Activated effector memory CD4-positive, alpha-beta T cell treated with anti-CD3 and anti-CD28 coated beads, Interleukin-2, amount 50 U/mL, for 16 hours (primary cell): ENCODE data around the gene HSPBP1.

Experiments
- DNase-seq: peaks from one replicate; pipeline ENCODE4 v3.0.0-alpha.2; 2020

HSPBP1 gene

DNA sequence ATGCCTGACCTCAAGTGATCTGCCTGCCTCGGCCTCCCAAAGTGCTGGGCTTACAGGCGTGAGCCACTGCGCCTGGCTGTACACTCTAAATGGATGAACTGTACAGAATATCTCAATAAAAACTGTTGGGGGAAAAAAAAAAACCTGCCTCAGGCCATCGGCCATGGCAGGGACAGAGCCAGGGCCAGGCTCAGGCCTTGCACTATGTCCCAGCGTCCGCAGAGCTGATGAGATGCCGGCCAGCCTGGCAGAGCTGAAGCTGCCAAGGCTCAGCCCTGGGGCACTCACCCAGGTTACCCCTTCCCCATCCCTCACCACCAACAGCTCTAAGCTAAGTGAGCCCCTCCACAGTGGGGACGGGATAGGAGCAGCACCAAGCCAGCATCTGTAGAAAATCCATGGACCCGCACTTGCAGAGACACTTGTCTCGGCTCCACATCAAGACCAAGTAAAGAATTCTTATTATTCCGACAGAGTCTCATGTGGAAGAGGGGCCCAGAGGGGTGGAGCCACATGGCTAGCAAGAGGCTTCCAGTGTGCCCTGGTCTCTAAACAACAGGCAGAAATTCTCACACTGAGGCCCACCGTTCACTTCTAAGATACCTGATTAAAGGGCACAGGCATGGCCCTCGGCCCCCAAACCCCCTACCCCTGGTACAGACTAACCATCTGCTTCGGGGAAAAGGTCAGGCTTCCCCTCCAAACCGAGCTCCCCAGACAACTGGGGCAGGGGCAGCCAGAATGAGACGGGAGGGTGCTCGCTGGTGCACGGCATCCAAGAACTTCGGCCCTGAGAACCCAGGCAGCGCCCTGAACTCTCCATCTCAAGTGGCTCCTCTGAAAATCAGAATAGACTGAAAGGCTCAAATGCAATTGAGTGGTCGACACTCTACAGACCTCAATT lies 26.9 kb downstream of the HSPBP1 start:
- DNase-seq = no peak

DNA sequence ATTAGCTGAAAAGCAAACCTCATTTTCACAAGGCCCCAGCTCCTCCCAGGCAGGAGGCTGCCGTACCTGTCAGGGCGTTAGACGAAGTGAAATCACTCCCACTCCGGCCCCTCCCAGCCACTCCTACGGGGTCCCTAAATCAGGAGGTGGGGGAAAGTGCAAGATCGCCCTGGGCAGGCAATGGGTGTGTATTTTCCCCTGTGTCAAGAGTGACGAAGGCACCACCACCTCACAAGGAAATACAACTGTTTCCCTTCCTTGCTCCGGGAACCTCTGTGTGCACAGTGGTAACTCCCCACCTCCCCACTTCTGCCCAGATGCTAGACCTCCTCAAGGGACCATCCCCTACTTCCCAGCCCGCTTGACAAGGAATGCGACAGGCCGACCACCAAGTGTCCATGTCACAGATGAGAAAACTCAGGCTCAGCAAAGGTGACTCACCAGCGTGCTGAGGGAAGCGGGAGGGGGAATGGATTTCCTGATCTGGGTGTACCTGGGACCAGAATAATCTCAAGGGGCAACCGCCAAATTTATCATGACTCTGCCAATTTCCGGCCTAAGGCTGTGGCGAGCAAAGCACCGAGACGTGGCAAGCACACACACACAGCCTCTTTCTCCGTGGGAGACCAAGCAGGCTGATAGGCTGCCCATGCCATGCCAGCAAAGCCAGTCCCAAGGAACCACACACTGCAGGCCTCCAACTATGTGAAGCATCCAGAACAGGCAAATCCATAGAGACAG lies 28.4 kb downstream of the HSPBP1 start:
- peak; percentile 83 for DNase-seq

DNA sequence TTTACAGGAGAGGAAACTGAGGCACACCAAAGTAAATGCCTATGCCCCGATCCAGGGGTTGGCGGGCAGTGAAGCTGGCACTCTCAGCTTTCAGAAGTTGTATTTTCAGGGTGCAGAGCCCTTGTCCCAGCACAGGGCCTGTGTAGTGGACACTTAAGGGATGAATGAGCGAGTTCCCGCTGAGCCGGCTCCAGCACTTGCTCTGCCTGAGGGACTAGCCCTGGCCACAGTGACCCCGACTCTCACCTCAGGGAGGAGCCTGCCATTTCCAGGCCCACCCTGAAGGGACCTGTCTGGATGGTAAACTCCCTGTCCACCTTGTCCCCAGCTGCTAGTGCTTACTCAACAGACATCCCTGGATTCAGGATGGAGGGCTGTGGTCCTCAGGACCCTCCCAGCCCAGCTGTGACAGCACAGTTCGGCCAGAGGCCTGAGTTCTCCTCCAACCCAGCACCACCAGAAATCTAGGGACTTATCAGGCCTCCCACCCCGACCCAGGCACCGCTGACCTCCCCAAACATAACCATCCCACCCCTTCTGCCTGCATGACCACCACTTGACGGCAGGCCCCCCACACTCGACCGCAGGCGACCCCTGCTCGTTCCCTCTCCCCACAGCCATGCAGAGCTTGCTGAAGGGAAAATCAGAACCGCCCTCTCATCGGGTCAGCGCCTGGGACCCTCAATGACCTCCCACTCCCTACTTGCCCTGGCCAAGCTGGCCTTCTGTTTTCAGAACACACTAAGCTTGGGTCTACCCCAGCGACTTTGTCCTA lies 29.5 kb downstream of the HSPBP1 start:
- DNase-seq = no peak

DNA sequence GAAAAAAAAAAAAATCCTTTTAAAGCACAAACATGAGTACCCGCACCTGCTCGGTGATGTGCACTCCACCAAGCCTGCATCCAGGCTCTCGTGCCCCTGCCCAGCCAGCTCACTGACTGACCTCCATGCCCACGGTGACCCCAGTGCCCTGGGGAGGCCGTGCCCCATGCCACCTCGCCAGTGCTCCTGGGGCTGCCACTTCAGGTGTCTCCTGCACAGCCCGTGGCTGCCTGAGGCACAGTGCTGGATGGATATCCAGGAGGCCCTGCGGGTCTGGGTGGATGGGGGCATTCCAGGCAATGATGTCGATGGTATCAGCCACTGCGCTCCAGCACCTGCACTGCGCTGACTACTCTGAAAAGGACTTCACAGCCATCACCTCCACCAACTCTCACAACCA lies 30.1 kb downstream of the HSPBP1 start:
- no peak for DNase-seq

DNA sequence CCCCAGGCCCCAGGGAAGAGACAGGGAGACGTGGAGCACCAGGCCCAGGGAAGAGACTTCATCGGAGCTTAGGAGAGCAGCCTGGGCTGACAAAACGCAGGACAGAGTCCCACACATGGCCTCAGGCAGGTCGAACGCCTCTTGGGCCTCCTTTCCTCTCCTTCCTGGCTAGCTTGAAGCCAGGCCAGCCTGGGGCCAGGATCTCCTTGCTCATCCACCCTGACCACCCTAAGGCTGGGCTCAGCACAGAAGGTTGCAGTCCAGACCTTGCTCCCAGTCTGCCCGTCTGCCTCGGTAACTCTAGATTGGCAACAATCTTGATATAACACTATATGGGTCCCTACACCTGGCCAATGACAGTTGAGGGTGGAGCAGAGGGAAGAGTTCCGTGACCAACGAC lies 31.2 kb downstream of the HSPBP1 start:
- no peak for DNase-seq

DNA sequence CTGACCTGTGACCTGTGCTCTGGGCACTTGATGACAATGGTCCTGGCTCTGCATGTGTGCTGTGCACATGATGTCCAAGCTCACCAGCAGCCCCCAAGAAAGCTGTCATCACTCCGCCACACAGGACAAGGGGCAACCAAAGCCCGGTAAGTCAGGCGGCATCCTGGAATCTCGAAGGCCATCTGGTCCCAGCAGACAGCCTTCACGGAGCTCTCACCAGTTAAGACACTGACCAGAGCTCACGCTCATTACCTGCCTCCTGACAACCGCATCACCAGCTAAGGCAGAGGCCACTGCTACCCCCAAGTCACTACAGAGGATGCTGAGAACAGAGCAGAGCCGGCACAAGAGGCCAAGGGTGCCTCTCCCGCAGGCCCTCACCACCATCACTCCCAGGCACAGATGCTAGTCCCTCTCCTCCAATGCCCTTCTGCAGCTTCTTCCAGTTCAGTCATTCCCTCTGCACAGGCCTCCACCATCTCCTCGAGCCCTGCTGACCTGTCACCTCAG lies 31.7 kb downstream of the HSPBP1 start:
- DNase-seq = no peak

DNA sequence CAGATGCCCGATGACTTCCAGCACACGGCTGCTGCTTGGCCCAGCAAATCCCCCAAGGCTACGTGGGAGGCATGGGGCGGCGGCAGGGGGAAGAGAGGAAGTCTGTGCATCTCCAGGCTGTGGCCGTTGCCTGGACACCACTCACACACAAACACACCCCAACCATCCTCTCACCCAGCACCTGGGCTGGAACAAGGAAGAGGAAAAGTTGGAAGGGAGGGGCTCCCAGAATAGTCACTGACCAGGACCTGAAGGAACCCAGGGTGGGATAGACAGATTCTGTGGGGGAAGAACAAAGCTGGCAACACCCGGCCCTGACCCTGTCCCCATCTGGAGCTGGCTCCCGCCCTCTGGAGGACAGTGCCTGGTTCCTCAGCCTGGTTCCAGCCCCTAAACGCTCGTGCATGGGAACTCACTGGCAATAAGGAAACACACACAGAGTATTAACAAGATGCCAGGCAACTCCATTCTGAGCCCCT lies 32.2 kb downstream of the HSPBP1 start:
- DNase-seq = no peak

DNA sequence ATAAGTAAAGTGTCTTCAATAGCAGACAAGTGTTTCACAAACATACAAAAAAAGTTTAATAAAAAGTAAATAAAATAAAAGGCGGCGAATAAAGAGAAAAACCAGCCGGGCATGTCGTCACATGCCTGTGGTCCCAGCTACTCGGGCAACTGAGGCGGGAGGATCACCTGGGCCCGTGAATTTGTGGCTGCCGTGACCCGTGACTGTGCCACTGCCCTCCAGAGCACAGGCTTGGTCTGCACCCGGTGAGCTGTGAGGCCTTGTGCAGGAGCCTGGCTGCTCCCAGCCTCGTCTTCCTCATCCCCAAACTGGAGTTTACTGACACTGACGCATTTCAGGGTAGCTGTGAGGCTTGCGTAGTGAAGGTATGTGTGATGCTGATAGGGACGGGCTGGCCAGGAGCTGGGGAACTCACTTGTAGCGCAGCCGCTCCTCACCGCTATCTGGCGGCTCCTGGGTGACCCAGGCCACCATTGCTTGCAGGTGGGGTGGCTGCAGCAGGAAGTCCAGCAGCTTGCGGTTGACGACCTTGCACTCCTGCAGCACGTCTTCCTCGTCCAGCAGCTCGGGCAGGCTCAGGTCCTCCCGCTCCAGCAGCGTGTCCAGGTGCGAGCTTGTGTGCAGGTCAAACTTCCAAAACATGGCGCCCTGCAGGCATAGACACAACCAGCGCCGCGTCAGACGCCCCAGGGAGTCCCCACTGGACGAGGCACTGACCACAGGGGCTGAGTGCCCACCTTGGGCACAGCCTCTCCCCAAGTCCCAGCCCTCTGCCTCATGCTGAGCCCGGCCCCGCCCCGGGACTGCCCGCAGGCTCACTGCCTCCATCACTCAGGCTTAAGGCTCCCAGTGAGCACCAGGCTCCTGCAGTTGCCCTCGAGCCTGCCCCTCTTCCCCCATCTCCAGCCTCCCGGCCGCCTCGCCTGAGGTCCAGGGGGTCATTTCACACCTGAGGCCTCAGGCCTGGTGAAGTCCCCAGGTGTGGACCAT lies 33.2 kb downstream of the HSPBP1 start:
- DNase-seq = no peak

DNA sequence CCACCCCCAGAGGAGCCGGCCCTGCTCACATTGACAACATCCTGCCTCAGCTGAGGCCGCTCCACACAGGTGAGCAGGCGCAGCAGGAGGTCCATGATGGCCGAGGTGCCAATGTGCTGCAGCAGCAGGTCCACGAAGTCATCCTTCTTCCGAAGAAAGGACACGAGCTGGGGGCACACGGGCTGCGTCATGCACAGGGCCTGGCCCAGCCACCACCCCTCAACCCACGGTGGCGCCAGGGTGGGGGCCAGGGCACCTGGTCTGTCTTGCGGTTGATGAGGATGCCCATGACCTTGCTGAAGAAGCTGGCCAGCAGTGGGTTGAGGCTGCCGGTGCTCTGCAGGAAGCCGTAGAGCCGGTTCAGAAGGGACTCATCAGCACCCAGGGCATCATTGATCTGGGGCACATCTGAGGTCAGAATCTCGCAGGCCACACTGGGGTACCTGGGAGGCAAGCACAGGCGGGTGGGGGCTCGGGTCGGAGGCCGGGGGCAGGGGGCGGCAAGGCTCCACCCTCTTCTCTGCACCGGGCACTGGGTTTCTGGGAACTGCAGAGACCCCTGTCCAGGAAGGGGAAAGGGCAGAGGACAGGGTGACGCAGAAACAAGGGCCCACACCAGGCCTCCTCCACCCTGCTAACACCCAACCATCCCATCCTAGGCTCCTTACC lies 34.5 kb downstream of the HSPBP1 start:
- no peak for DNase-seq

DNA sequence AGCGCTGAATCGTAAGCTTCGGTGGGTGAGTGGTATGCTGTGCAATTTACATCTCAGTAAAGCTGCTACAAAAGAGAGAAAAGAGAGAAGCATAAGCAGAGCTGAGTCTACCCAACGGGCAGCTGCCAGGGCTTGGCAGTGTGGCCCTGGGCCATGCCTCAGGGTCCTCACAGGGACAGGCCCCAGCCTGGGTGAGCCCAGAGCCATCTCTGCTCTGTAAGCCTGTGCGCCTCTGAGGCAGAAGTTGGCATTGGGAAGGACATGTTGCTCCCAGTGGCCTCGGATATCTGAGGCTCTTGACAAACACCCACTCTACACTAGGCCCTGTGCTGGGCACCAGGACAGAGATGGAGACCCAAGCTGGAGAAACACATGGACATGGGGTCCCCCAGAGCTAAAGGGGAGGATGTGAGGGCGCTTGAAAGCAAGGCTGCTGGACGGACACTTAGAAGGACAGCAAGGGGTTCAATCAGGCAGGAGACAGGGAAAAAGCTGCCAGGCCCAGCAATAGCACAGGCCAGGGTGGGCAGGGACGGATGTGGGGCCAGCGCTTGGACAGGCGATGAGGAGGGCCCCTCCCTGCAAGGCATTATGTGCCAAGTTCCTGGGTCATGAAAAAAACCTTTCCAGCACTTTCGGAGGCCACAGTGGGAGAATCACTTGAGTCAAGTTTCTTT lies 35.8 kb downstream of the HSPBP1 start:
- no peak for DNase-seq

DNA sequence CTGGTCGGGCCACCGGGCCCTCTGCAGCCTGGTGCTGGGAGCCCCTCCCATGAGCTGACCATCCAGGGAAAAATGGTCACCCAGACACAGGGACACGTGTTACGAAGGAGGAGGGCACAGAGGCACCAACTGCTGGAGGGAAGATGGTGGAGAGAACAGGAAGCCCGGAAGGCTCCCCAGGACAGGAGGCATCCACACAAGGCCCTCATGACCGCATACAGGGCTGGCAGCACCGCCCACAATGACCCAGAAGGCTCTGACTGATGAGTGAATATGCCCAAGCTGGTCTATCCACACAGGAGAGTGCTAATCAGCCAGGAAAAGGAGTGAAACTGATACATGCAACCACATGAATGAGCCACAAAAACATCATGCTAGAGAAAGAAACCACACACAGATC lies 37.4 kb downstream of the HSPBP1 start:
- no peak for DNase-seq

DNA sequence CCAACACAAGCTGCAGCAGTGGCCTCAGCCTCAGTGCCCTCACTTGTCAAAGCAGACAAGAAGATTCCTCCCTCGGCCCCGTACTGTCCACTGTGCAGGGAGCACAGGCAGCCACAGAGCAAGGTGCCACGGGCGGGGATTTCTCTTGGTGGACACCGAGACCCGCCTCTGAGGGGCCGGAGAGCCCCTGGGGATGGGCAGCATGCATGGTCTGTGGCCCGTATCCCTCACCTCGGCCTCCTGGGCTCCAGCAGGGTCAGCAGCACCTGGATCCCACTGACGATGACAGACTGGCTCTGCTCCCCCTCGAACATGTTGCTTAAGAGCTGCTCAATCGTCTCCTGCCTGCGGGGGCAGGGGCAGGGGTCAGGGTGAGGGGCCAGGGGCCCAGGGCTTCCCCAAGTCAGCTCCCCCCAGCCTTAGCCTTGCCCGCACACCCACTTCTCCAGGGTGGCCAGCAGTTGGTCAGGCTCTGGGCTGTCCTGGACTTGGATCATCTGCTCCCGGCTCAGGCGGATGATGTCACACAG lies 37.9 kb downstream of the HSPBP1 start:
- no peak for DNase-seq

DNA sequence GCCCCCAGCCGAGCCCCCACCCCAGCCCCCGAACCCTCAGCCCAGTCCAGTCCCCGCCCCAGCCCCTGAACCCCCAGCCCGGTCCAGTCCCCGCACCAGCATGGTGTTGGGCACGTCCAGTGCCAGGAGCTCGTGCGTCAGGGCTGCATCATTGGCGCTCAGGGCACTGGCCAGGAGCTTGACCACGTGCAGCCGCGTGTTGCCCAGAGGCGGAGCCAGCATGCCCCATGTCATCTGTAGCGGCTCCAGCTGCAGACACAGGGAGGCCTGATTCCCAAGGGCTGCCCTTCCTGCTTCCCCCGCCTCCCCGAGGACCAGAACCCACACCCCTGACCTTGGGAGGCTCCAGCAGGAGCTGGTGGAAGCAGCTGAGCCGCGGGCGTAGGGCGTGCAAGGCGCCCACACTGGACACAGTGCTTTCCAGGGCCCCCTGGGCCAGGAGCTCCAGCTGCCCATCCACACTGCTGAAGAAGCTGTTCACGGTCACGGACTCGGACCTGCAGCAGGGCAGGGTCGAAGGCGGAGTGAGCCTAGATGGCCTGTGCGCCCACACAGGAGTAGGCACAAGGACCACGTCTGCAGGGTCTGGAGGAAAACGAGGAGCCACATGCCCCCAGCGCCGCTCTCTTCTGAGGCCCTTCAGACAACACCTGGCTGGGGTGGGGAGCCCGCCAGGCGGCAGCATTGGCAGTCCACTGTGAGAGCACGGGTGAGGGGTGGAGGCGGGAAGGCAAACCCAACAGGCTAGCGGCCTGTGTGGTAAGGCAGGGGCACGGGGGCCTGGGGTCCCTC lies 38.6 kb downstream of the HSPBP1 start:
- DNase-seq = no peak

DNA sequence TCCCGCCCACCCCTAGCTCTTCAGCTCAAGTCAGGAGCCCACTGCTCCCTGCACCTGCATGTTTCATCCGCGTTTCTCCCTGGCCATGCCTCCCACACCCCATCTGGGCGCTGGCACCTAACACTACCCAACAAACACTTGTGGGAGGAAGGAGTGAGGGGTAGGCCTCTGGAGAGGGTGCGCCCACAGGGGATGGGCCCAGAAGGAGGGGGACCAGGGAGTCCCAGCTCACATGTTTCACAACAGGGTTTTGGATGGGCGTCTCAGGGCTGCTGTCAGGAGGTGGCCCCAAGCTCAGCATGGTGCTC lies 39.2 kb downstream of the HSPBP1 start:
- no peak for DNase-seq

DNA sequence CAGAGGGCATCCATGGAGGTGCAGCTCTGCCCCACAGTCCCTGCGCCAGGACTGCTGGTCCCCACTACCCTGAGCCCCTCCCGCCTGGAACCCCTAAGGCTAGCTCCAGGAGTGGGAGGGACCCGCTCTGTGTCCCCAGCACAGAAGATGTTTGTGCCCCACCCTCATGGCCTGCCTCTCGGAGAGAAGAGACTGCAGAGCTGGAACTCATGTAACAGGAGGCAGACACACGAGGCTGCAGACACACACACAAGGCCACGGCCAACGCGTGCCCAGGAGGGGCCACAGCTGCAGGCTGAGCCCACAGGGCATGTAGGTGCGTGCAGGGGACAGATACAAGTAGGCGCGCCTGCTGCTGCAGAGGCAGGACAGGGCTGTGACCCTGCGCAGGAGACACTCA lies 40.9 kb downstream of the HSPBP1 start:
- no peak for DNase-seq

DNA sequence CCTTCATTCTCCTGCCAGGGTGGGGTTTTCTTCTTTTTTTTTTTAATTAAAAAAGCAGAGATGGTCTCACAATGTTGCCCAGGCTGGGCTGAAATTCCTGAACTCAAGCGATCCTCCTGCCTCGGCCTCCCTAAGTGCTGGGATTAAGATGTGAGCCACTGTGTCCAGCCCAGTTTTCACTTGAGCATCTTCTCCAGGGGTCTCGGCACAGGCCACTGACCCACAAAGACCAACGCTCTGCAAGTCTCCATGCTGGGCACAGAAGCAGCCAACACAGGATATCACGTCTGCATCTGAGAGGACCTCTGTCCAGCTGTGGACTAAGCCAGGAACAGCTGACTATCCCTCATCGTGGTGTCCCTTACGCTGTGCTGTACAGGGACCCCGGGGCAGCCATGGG lies 41.9 kb downstream of the HSPBP1 start:
- DNase-seq = no peak

DNA sequence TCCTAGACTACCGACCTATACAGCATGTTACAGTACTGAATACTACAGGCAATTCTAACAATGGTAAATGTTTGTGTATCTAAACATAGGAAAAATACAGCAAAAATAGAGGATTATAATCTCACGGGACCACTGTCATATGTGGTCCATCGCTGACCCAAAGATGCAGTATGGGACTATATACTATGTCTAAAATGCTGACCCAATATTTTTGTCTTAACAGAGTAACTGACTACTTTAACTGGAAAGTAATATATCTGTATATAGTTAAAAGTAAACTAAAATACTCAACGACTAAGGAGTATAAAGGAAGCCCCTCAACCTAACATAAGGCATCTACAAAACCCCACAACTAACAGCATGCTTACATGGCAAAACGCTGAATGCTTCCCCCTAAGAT lies 46.9 kb downstream of the HSPBP1 start:
- DNase-seq = no peak

DNA sequence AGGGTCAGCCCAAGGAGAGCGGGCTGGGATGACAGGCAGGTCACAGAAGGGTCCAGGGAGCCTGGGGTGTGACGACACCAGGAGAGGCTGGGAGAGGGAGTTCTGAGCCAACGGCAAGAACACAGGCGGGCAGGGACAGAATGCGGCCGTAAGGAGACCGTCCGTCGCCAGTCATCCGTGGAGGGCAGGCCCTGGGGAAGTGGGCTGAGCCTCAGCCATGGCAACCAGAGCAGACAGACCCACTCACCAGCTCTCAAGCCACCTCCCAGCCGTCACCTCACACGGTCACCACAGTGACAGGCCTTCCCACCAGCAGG lies 47.7 kb downstream of the HSPBP1 start:
- DNase-seq = no peak

DNA sequence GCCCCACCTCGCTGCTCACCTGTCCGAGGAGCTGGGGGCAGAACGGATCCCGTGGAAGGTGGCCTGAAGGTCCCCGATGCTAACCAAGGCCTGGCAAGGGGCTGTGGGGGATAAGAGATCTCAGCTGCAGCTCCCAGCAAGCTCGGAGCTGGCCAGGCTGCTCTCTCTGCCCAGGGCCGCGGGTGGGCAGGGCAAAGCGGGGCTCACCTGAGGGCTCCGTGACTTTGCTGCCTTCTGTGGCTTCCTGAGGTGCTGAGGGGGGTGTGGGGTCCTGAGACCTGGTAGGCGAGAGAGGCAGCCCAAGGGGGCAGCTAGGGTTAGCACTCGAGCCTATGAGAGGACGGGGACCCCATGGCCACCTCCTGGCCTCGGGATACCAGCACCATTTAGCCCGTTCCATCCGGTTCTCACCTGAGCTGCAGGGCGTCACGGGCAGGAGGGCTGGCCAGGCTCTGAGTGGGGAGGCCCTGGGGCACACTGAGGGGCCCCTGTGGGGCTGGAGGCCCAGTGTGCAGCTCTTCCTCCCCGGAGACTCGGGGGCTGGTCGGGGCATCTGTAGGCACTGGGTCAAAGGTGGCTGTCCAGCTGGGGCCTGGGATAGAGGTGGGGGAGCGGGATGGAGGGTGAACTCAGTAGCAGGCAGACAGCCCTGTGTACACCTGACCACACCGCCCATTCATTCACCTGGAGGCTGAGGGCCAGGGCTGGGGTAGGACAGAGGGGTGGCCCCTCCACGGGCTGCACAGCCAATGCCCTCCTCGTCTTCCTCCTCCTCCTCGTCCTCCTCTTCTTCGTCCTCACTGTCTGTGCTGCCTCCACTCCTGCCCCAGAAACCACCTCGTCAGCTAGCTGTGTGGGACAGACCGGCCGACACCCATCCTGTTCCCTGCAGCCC lies 48.3 kb downstream of the HSPBP1 start:
- no peak for DNase-seq
